NCI-H2029 (cell line): ENCODE data around the gene ROR1.
"Not testable (repeated sequence)": the region's sequence is repeated elsewhere in the genome, so short reads cannot be mapped to it uniquely, and the experiment has no call there.

Experiments used
- DNase-seq: peaks from one replicate; lab custom pipeline; 2025; lab: John Stamatoyannopoulos, UW

Gene ROR1

DNA sequence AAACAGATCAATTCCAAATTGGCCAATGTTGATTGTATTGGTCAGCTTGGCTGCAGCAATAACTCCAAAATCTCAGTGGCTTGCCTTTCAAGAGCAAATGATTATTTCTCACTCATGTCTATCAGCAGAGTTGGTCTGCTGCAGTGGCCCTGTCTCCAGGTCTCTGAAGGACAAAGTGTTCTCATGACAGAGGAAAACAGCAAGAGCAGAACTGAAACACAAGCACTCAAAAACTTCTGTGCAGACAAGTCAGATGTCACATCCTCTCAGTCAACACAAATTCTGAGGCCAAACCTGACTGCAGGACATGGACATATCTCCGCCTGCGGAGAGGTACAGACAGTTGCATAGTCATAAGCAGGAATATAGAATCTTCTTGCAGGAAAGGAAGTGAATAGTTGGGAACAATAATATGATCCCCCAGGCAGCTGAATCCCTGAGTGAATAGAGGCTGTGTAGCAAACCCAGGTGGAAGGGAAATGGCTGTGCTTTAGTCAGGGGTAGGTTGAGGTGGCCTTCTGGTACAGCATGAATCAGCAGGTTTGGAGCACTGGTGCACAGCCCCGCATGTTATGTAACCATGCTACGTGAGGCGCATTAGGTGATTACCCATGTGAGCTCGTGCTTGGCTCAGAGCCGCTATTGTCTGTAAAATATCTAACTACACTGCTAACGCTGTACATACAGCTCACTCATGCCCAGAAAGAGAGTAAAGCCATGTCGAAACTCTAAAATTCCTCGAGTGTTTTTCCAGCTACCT, 412.5 kb downstream of the ROR1 start:
- no peak for DNase-seq

DNA sequence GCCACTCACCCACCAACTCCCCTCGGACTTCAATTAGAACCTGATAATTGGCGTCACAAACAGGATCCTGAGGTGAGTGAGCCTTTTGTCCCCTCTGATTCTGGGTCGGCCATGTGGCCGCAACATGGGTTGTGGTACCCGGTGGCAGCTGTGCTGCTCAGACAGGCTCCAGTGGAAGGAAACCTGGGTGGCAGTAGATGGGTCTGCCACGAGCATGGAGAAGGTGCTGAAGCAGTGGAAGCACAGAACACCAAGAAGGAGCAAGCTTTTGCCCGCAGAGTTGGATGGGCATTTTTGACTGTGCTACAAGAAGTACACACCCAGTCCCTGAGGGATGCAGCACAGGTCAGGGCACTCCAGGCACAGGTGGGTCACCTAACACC, 413.1 kb downstream of the ROR1 start:
- DNase-seq, result no peak

DNA sequence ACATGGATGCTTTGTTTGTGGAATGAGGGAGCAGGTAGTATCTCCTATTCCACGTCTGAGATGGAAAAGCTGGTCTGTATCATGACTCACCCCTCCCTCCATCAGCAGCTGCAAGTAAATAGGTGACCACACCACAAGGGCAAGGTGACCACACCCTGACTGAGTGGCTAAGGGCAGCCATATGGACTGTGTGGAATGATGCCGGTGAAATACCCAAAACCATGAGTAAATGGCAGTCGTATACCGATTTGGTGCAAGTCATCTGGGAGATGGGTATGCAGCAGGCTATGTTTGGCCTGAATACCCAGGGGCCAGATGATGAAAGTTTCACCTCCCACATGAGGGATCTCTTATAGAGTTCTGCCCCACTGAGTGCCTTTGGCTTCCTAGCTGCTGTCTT, 413.8 kb downstream of the ROR1 start:
- DNase-seq, result no peak

- no peak for DNase-seq
Measured at GRCh38 chr1:64192290-64192689, 418.5 kb downstream of the ROR1 start.

- no peak for DNase-seq
Measured at GRCh38 chr1:64194168-64195080, 420.6 kb downstream of the ROR1 start.

GRCh38 chr1:64195081-64195395, 421.2 kb downstream of the ROR1 start:
- DNase-seq, result no peak

DNA sequence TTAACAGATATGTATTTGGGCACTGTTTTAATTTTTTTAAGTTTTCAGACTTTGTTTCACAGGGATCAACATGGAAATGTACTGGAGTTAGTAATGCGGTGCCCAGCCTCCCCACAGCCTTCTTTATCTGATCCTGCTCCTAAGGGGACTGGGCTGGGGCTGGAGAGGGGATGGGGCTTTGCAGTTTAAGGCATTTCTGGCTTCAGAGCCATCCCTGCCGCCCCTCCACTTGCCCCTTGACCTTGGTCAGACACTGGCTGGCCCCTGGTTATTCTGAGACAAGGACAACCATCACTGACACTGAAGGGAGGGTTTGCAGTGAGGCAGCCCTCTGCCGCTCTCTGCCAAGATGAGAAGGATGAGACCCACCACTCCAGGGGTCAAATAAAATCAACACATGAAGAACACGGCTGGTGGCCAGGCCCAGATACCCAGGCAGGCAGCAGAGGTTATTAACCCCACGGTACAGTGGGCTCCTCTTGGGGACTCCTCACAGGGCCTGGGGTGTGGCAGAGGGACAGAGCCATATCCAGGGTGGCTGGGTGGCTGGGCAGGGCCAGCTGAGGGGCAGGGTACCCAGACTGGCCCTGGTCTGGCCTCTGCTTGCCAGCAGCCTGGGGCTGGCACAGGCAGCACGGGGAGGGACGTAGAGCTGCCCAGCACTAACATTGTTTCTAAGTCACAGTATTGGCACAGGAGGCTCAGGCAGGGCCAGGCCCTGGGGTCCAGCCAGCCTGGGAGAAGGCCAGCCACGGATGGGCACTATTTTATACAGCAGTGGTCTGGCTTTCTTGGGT, 422.5 kb downstream of the ROR1 start:
- DNase-seq, result no peak

- no peak for DNase-seq
Measured at GRCh38 chr1:64197076-64197475, 423.3 kb downstream of the ROR1 start.

- no peak for DNase-seq
Measured at GRCh38 chr1:64199154-64199553, 425.3 kb downstream of the ROR1 start.

DNA sequence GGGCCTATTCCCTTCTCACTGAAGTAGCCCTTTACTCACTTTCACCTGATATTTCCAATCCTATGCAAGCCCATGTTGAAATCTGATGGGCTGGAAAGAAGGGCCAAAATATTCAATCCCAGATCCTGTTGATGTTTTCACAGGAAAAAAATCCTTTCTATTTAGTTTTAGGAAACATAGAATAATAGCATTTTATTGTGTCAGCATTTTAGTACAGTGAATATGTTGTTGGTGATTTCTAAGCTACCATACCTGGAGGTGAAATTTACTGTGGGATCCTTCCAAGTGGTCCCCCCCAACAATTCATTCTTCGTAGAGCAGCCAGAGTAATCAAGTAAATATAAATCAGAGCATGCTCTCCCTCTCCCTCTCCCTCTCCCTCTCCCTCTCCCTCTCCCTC, 426.2 kb downstream of the ROR1 start:
- DNase-seq, result no peak

GRCh38 chr1:64203420-64203819, 429.6 kb downstream of the ROR1 start, which contains the start of gene UBE2U:
Gene UBE2U (plus strand): TSS chr1:64203623. CDS start chr1:64204051, 428 bp downstream.
- DNase-seq, result no peak

DNA sequence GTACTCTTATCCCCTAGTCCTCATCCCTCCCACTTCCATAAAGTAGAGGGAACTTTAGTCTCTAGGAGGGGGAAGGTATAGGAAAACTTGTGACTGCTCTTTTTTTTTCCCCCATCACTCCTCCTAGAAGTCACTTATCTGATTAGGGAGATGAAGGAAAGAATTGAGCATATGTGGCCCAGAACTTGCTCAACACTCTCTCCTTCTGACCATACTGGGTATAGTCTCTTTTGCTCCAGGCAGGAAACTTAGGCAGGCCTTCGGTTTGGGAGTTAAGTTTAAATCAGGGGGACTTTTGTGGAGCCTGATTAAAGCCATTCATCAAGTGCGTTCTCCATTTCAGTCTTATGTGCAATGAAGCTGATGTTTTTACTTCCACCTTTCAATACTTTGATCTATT, 435.4 kb downstream of the ROR1 start:
- no peak for DNase-seq

DNA sequence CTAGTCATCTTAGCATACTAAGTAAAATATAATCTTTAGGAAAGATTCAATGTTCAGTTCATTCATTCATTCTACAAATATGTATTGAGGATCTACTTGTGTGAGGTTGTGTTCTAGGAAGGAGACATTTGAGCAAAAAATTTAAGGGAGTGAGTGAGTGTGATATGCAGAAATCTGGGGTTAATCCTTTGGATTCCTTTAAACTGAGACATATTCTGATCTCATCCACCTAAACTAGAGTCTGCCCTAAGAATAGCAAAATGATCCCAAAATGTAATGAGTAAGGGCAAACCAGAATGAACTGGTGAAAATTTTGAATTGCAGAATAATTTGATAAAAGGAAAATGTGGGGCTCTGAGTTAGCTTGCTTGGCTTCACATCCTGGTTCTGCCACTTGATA, 438.2 kb downstream of the ROR1 start:
- no peak for DNase-seq

DNA sequence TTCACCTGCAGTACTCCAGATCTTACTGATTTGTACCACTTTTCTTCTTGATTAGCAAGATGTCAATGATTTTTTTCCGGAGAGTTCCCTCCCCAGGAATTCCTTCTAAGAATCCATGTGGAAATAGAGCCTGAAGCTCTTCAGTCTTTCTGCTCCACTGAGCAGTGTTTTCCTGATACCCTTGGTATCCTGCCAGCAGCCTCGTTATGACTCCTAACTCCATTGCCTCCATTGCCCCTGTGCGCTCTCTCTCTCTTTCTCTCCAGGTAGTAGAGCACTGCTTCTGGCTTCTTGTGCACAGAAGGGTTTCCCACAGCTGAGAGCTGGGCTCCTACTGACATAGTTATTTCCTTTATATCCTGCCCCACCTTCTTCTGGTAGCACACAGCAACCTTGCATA, 441.8 kb downstream of the ROR1 start:
- DNase-seq, result peak; percentile 91

- no peak for DNase-seq
Measured at GRCh38 chr1:64220241-64220640, 446.4 kb downstream of the ROR1 start.

GRCh38 chr1:64223329-64224151, 449.7 kb downstream of the ROR1 start:
- DNase-seq, result no peak

GRCh38 chr1:64224236-64224635, 450.4 kb downstream of the ROR1 start:
- DNase-seq, result not testable (repeated sequence)

- no peak for DNase-seq
Measured at GRCh38 chr1:64228167-64228957, 454.5 kb downstream of the ROR1 start.

GRCh38 chr1:64229307-64229706, 455.5 kb downstream of the ROR1 start:
- peak; percentile 64 for DNase-seq
